PC-9 (cell line): ENCODE results near the gene ATP1A1. TPM values are rescaled to one million over a fixed set of nuclear protein-coding genes. Genes with fewer than 3 reads are reported as not detected.

Source experiments
- BruUV-seq: library from RNA; stranded (reverse); fragments of 400-500 nt; replicated peaks from 2 replicates; lab custom pipeline; 2021; lab: Mats Ljungman, UMichigan
- CTCF ChIA-PET: fragments of 300-600 bp; sonication (Branson Sonifier 250); formaldehyde crosslinking; loops from one replicate; lab custom pipeline; 2022; ENCODE audit warnings: antibody characterized with exemption; lab: Charles Lee
- POLR2A ChIA-PET: fragments of 300-600 bp; sonication (Branson Sonifier 250); formaldehyde crosslinking; loops from one replicate; lab custom pipeline; 2022; ENCODE audit warnings: antibody characterized with exemption; ENCODE audit not compliant: unreplicated experiment; lab: Charles Lee
- DNase-seq, 2 experiments: peaks; one replicate each; pipeline versions ENCODE4 v3.0.0 to v3.0.0-alpha.2; 2015 to 2022; ENCODE audit warnings: mixed read lengths in 1 of 2
- H2AFZ ChIP-seq: fragments of 200-600 bp; sonication (generic); 2 replicates; pipeline ENCODE4 v1.8.1; 2017; ENCODE audit warnings: antibody characterized with exemption
- H3F3A ChIP-seq: fragments of 200-600 bp; sonication (generic); 2 replicates; pipeline ENCODE4 v1.8.1; 2017; ENCODE audit warnings: antibody characterized with exemption, mild to moderate bottlenecking, low read depth; ENCODE audit not compliant: insufficient read depth
- H3K27ac ChIP-seq: fragments of 200-600 bp; sonication (generic); 2 replicates; pipeline ENCODE4 v1.6.1; 2016; ENCODE audit warnings: mixed run types
- H3K27me3 ChIP-seq: fragments of 200-600 bp; sonication (generic); 2 replicates; pipeline ENCODE4 v1.6.1; 2016; ENCODE audit warnings: low read depth, mixed run types; ENCODE audit not compliant: insufficient read depth
- H3K36me3 ChIP-seq: fragments of 200-600 bp; sonication (generic); 2 replicates; pipeline ENCODE4 v1.6.1; 2016; ENCODE audit warnings: low read depth, mixed run types
- H3K4me1 ChIP-seq: fragments of 200-600 bp; sonication (generic); replicated peaks from 2 replicates; pipeline ENCODE4 v1.6.1; 2016; ENCODE audit warnings: mixed run types; ENCODE audit not compliant: insufficient read depth
- H3K4me2 ChIP-seq: fragments of 200-600 bp; sonication (generic); 2 replicates; pipeline ENCODE4 v1.6.1; 2017; ENCODE audit warnings: mixed run types
- H3K4me3 ChIP-seq: fragments of 200-600 bp; sonication (generic); 2 replicates; pipeline ENCODE4 v1.6.1; 2016; ENCODE audit warnings: mixed run types
- H3K79me2 ChIP-seq: fragments of 200-600 bp; sonication (generic); 2 replicates; pipeline ENCODE4 v1.6.1; 2017; ENCODE audit warnings: low read depth, mixed run types
- H3K9me2 ChIP-seq: fragments of 200-600 bp; sonication (generic); 2 replicates; pipeline ENCODE4 v1.8.1; 2017; ENCODE audit warnings: mild to moderate bottlenecking; ENCODE audit not compliant: insufficient read depth
- H3K9me3 ChIP-seq: fragments of 200-600 bp; sonication (generic); 2 replicates; pipeline ENCODE4 v1.8.1; 2016; ENCODE audit warnings: low read depth; ENCODE audit not compliant: insufficient read depth
- H4K20me1 ChIP-seq: fragments of 200-600 bp; sonication (generic); 2 replicates; pipeline ENCODE4 v1.8.1; 2017; ENCODE audit not compliant: insufficient read depth
- EZH2 ChIP-seq: fragments of 200-600 bp; sonication (generic); IDR thresholded peaks from 2 replicates; pipeline ENCODE4 v1.8.0; 2017; ENCODE audit warnings: antibody characterized with exemption, low read depth
- intact Hi-C: fragments of 100-400 bp; cut with micrococcal nuclease; formaldehyde crosslinking; loops from one replicate; pipeline ENCODE4 v1.10.0; 2022; ENCODE audit not compliant: unreplicated experiment
- total RNA-seq: library from RNA; stranded (reverse); gene quantifications from 2 replicates; pipeline ENCODE4 v1.2.3, GENCODE V29; 2021
- TF ChIP-seq, protein P1 (sequence below): fragments of 200-600 bp; sonication (generic); conservative IDR thresholded peaks from 2 replicates; pipeline ENCODE4 v1.6.1; 2017; ENCODE audit warnings: mixed run types, antibody characterized with exemption, mild to moderate bottlenecking, moderate library complexity

Gene ATP1A1
- total RNA-seq, 1 experiment from 2014 or later, result 399 TPM

DNA sequence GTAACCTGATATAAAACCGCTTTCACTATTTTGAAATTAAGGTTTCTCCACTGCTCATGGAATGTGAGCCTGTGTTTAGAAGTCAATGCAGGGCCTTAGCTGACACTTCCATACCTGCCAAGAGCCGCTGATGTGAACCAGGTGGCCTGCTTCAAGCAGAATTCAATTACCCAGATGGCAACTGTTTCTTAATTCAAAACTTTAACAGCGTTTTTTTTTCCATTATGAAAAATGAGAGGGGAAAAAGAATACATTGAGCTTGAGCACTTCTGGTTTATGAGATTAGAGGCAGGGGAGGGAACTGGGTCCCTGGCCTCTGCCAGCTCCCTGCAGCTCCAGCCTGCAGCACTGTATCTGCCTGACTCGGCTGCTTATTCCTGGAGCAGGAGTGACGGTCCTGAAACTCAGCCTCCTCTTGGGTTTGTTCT is 7.7 kb upstream of the ATP1A1 start:
- H3K79me2 ChIP-seq, result no peaks in the 10 kb centered on the region
- no peak overlapping the region for H3K4me3 ChIP-seq
- H3K4me2 ChIP-seq, result no peak overlapping the region
- no peaks in the 10 kb centered on the region for H3K9me3 ChIP-seq
- ChIA-PET CTCF (no interaction called here), POLR2A (no interaction called here)
- H3K27me3 ChIP-seq, result no peaks in the 10 kb centered on the region
- TF ChIP-seq EZH2, result no peak
- TF ChIP-seq, protein P1, sequence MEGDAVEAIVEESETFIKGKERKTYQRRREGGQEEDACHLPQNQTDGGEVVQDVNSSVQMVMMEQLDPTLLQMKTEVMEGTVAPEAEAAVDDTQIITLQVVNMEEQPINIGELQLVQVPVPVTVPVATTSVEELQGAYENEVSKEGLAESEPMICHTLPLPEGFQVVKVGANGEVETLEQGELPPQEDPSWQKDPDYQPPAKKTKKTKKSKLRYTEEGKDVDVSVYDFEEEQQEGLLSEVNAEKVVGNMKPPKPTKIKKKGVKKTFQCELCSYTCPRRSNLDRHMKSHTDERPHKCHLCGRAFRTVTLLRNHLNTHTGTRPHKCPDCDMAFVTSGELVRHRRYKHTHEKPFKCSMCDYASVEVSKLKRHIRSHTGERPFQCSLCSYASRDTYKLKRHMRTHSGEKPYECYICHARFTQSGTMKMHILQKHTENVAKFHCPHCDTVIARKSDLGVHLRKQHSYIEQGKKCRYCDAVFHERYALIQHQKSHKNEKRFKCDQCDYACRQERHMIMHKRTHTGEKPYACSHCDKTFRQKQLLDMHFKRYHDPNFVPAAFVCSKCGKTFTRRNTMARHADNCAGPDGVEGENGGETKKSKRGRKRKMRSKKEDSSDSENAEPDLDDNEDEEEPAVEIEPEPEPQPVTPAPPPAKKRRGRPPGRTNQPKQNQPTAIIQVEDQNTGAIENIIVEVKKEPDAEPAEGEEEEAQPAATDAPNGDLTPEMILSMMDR, result no peak
- peaks cover 6% of the 10 kb centered on the region; the same call in 1 of the 2 replicates for H3F3A ChIP-seq
- no peaks in the 10 kb centered on the region for H3K36me3 ChIP-seq
- H4K20me1 ChIP-seq, result no peaks in the 10 kb centered on the region
- no peaks in the 10 kb centered on the region for H3K9me2 ChIP-seq
- intact Hi-C loops, result no loop called here
- no peak overlapping the region for H3K27ac ChIP-seq
- H3K4me1 ChIP-seq, result peaks cover 14% of the 10 kb centered on the region
- no peak overlapping the region; the same call in 1 of the 2 replicates for H2AFZ ChIP-seq
- no TSS peak for BruUV-seq
- DNase-seq, result no peak

DNA sequence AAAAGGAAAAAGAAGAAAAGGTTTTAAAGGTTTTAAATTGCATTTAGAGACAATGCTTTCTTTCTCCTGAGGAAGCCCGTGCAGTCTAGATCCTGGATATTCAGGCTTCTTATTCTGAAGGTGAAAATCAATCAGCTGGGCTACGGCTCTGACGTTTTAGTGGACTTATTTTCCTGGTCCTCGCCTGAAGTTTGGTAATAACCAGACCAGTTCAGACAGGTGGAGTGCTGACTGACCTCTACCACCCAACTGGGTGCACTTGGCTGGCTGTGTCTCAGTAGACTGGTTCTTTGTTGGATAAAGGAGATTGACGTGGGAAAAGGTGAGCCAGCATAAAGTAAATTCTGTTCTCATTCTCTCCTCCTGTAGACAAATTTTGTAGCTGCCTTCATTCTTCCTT is 7.2 kb upstream of the ATP1A1 start:
- Histone ChIP-seq H3K79me2 (no peaks in the 10 kb centered on the region), H3K9me3 (no peaks in the 10 kb centered on the region), H4K20me1 (no peaks in the 10 kb centered on the region), H3K4me3 (no peak overlapping the region), H3K4me1 (peaks cover 11% of the 10 kb centered on the region), H3F3A (0 out of 2 replicates have a peak, but pooled peaks cover under 1% of the 10 kb centered on the region), H2AFZ (no peak overlapping the region), H3K36me3 (no peaks in the 10 kb centered on the region), H3K27ac (no peak overlapping the region), H3K4me2 (no peak overlapping the region), H3K27me3 (no peaks in the 10 kb centered on the region), H3K9me2 (no peaks in the 10 kb centered on the region)
- TF ChIP-seq EZH2, result no peak
- TF ChIP-seq, protein P1, result no peak
- ChIA-PET POLR2A (no interaction called here), CTCF (no interaction called here)
- DNase-seq, result no peak
- intact Hi-C loops, result no loop called here
- no TSS peak for BruUV-seq

DNA sequence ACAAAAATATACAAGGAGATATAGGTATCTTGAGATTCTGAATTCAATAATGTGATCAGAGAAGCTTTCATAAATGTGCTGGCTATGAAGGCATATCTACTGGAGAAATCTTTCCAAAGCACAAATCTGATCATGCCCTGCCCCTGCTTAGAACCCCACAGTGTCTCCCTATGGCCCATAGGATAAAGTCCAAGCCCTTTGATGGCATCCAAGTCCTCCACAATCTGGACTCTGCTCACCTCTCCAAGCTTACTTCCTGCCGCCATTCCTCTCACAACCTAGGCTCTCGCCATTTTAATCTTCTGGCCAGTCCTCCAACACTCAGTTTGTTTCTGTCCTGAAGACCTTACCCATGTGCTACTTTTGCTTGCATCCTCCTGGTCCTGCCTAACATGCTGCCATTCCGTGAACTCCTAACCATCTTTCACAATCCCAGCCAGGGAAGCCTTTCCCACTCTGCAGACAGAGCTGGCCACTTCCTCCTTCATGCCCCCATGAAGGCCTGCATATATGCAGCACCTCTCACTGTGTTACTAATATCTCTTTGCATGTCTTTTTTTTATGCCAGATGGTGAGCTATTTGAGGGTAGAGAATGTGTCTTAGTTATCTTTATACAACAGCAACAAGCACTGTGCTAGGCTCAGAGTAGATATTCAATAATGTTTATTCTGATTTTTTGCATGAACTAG is 5.6 kb upstream of the ATP1A1 start:
- CTCF ChIA-PET, result no interaction called here
- peaks cover 16% of the 10 kb centered on the region for H3K4me1 ChIP-seq
- no TSS peak for BruUV-seq

More for the DNA sequence above, 5.6 kb upstream of the ATP1A1 start:
- intact Hi-C loops, result no loop called here
- no peak for TF ChIP-seq EZH2
- Histone ChIP-seq H3K27me3 (no peaks in the 10 kb centered on the region), H3K27ac (no peak overlapping the region), H2AFZ (no peak overlapping the region), H3F3A (peaks cover 13% of the 10 kb centered on the region), H3K79me2 (no peaks in the 10 kb centered on the region), H3K36me3 (no peaks in the 10 kb centered on the region), H4K20me1 (no peaks in the 10 kb centered on the region), H3K9me2 (no peaks in the 10 kb centered on the region), H3K4me2 (no peak overlapping the region), H3K4me3 (no peak overlapping the region), H3K9me3 (no peaks in the 10 kb centered on the region)
- POLR2A ChIA-PET, result no interaction called here
- no peak for DNase-seq
